ENCODE measurements around the gene AFF2.
"Not testable (repeated sequence)": the region's sequence is repeated elsewhere in the genome, so short reads cannot be mapped to it uniquely, and the experiment has no call there.

AFF2 gene

GRCh38 chrX:148649145-148649795 is 148.9 kb downstream of the AFF2 start:
- FAIRE-seq, result no peak

DNA sequence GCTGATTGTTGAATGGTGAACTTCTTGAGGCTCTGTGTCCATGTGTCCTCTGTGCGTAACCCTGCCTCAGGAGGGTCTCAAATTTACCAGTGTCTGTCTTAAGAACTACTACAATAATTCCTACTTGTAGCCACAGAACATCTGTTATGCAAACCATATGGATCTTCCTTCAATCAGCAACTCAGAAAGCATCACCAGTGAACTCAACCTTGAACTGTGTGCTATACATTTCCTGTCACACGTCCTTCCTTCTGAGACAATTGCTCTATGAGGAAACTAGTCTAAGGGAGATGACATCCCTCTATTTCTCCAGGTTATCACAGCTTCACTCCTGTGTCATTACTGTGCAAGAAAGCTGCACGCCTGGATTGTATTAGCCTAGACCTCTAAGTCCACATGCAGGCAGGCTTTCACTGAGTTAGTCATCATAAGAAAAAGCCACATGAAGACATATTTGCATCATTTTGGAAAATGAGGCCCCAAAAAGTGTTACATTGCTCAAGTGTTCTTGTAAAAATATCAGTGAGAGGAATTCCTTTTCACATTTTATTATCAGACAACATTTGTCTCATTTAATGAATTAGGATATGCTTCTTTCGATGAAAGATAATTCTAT is 157.8 kb downstream of the AFF2 start:
- FAIRE-seq, result no peak

- FAIRE-seq, result no peak
Observed at GRCh38 chrX:148659481-148659880, 159.1 kb downstream of the AFF2 start.

DNA sequence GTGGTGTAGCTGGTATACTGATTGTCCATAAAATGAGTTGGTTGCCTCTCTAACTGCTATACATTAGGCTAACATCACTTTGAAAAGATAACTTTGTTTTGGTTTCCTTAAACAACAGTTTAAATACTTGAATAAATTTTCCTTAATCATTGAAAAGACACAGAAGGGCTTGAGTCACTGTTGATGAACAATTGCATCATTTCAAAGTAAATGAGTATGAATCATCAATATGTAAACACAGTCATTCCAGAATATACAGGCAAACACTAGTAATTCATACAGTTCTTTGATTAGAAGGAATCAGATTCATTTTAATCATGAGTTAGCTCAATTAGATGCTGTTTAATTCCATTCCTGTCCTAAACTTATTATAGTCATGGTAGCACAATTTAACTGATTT is 160.6 kb downstream of the AFF2 start:
- FAIRE-seq, result no peak

DNA sequence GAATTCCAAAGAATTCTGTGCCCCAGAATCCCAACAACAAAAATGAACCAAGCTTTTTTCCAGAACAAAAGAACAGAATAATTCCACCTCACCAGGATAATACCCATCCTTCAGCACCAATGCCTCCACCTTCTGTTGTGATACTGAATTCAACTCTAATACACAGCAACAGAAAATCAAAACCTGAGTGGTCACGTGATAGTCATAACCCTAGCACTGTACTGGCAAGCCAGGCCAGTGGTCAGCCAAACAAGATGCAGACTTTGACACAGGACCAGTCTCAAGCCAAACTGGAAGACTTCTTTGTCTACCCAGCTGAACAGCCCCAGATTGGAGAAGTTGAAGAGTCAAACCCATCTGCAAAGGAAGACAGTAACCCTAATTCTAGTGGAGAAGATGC is 161.6 kb downstream of the AFF2 start:
- FAIRE-seq, result no peak

DNA sequence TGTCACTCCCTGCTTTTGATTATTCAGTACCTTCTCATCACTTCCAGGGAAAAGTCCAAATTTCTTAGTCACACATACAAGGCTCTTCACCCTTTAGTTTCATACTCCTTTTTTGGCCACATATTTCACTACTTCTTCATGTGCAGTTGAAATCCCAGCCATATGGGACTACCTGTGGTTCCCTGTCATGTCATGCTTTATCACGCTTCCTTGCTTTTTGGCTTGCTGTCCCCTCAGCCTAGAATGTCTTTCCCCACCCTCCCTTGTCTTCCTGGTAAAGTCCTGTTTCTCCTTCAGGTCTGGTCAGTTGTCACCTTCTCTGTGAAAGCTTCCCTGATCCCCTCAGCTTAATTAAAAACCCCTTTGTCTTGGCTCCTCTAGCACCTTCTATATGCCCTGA is 163.8 kb downstream of the AFF2 start:
- no peak for FAIRE-seq

DNA sequence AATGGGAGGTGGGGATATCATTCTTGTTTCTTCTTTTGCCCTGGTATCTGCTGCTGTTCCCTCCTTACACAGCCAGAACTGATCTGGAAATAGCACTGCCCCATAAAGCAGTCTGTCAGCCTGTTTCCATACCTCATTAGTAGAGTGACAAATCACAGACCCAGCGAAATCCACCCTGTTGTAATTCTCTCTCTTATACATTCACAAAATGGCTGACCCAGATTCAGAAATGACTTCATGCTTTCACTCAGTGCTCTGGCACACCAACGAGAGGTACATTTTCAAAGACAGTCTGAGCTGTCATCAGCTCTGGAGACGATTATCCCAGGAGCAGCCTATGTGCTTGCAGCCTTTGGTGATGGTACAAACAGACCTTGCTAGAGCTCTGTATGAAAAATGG is 164.6 kb downstream of the AFF2 start:
- no peak for FAIRE-seq

DNA sequence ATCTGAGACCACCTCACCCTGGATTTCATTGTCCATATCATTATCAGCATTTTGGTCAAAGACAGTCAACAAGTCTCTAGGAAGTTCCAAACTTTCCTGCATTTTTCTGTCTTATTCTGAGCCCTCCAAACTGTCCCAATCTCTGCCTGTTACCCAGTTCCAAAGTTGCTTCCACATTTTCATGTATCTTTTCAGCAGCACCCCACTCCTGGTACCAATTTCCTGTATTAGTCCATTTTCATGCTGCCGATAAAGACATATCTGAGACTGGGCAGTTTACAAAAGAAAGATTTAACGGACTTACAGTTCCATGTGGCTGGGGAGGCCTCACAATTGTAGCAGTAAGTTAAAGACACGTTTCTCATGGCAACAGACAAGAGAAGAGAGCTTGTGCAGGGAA is 168.8 kb downstream of the AFF2 start:
- not testable (repeated sequence) for FAIRE-seq

DNA sequence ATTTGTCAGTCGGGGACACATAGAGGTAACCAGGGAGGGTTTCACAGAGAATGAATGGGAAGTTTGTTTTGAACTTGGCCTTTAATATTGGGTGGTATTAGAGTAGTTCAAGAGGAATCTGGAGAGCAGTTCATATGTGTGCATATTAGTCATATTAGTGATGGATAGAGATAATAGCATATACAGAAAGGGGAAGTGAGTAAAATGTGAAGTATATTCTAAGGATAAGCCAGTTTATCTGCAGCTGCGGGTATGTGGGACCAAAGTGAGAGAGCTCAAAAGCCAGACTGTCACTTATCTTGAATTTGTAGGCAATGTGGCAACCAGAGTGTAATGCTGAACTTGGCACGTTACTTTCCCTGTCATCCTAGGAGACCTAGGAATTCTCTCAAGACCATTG is 169.9 kb downstream of the AFF2 start:
- FAIRE-seq, result no peak

GRCh38 chrX:148672517-148672916 is 172.1 kb downstream of the AFF2 start:
- FAIRE-seq, result no peak

GRCh38 chrX:148681605-148682004 is 181.2 kb downstream of the AFF2 start:
- FAIRE-seq, result no peak

DNA sequence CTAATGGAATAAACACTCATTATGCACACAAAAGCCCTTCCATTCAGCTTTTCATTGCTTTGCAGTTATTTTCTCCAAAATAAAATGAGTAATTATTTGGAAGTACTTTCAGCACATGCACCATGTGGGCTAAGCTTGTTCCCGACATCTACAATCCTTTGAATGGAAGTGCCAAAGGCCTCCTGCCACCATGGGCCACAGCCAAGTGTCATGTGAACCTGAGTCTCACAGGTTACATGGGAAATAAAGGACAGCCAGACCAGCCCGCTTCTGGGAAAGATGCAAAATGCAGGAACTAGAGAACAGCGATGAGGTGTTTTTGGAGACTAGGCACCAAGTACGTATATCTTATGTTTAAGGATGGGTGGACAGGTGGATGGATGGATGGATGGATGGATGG is 181.8 kb downstream of the AFF2 start:
- no peak for FAIRE-seq

- FAIRE-seq, result no peak
Observed at GRCh38 chrX:148691456-148691855, 191.0 kb downstream of the AFF2 start.

GRCh38 chrX:148695255-148695654 is 194.8 kb downstream of the AFF2 start:
- FAIRE-seq, result no peak

GRCh38 chrX:148698221-148698620 is 197.8 kb downstream of the AFF2 start:
- no peak for FAIRE-seq

GRCh38 chrX:148700021-148700420 is 199.6 kb downstream of the AFF2 start:
- FAIRE-seq, result no peak

DNA sequence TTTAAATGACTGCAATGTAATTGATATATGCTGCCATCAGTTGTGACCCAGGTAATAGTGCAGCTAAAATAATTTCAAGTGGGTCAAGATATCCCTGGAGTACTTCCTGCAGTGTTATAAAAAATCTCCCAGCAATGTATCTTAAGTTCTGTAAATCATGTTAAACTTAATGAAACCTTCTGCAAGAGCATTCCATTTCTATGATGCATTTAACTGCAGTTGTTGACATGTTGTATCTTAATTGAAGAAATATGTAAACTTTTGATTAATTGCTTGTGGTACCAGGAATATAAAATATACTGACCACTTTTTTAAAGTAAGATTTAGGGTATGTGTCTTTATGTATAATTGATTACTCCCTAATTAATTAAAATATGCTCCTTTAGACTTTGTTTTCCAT is 213.6 kb downstream of the AFF2 start:
- FAIRE-seq, result no peak

GRCh38 chrX:148715361-148715760 is 214.9 kb downstream of the AFF2 start:
- FAIRE-seq, result no peak

- FAIRE-seq, result no peak
Observed at GRCh38 chrX:148722966-148723365, 222.5 kb downstream of the AFF2 start.

DNA sequence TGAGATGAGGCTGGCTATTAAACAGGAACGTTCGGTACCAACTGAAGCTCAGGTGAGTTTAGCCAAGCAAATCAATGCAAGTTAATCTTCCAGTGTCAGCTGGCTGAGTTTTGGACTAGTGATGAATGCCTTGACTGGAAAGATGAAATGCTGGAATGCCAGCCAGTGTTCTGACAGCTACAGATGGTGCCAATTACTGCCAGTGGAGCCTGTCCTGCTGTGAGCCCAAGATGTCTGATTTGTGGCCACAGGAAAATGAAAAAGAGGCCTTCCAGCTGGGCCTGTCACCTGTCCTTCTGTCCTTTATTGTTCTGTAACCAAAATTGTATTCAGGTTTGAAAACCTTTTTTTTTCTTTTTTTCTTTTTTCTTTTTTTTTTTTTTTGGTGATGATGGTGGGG is 223.1 kb downstream of the AFF2 start:
- FAIRE-seq, result no peak

GRCh38 chrX:148728901-148729300 is 228.5 kb downstream of the AFF2 start:
- FAIRE-seq, result no peak

DNA sequence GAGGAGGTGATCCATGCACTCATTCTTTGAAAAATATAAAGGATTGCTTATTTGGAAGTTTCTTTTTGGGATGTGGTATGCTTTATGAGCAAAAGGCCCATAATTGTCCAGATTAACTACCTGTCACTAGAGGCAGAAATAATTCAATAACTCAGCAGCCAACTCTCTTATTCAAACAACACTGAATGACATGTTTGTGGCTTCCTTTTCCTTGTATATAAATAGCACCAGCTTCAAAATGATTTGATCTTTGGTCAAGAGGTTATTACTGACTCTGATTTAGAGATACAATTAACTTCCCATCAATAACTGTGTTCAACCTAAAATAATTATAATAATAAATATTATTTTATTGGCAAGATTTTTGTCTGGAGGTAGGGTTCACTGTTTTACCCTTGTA is 232.3 kb downstream of the AFF2 start:
- FAIRE-seq, result no peak

- no peak for FAIRE-seq
Observed at GRCh38 chrX:148741441-148741840, 241.0 kb downstream of the AFF2 start.

DNA sequence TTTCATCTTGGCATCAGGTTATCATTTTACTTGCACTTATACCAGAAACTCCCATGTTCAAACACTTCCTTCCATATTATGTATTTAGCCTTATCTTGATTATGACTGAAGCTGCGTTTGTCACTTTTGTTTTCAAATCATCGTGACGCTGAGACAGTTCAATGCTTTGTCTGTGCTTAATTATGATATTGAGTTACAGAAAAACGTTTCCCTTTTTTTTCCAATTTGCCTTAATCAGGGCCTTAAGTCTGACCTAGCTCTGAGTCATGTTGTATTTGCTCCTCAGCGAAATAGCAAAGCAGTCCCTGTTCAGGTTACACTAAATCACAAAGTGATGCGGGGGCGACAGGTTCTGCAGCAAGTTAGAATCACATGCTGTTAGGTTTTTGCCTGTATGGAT is 254.7 kb downstream of the AFF2 start:
- FAIRE-seq, result no peak

GRCh38 chrX:148763896-148764295 is 263.5 kb downstream of the AFF2 start:
- no peak for FAIRE-seq
